Measurements from ENCODE around the gene AXIN2.

The AXIN2 gene

DNA sequence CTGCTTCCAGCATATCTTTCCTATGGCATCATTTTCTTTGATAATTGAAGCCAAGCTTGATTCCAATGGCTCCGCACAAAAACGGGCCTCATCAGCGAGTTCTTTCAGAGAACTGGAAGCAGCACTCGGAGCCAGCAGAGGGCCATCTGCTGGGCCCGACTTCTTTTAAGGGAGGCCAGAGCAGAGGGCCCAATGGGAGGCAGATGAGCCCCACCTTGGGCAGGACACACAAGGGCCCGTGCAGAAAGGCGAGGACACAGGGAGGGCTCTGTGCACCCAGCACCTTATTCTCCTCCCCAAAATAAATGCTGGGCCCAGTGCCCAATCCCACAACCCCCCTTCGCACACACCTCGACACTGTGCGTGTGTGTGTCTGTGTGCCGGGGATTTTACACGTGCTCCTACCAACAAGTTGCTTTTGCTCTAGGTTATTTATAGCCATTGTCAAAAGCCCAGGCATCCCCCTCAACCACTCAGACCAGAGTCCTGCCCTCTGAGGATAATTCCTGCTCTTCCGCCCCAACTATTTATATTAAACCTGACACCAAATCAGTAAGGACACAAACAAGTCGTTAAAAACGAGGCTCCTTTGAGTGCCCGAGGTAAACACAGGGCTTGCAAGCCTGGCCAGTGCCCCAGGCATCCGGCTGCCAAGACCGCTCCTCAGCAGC, 6.8 kb downstream of the AXIN2 start:
- DNase-seq: peak in 3 of 56 donors; percentile 15 to 39 (median 32)

DNA sequence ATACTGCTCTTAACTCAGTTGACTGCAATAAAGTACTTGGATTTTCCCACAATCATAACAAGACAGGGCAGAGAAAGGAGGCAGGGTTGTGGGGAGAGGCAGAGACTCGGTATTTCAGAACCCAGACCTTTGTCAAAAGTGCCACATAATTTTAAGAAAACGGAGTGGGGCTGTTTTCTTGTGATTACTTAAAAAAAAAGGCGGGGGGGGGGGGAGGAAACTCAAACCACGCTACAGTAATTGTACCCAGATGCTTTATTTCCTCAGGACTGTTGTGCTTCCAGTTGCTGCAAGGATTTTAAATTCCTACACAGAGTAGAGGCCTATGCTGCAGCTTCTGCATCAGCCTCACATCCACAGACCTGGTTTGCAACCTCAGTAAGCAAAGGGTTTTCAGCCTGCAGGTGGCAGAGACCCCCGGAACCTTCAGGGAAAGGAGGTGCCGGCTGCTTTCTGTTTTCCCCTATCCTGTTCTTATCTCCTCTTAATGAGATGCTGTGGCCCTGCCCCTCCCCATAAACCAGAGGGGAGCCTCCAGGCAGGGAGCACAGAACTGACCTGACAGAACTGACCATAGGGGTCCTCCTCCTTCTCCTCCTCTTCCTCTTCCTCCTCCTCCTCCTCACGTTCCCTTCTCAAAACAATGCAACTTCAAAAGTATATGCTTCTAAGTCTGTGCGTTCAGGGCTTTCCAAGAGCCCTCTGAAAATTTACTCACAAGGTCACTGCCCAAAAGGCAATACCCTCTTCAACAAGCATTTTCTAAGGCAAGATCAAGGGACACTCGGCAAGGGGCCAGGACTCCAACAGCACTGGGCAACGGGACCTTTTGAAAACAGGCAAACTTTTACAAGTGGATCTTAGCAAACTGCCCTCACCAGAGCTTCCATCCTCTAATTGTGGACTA, 7.5 kb downstream of the AXIN2 start:
- peak in 4 of 56 donors; percentile 16 to 39 (median 30) for DNase-seq

DNA sequence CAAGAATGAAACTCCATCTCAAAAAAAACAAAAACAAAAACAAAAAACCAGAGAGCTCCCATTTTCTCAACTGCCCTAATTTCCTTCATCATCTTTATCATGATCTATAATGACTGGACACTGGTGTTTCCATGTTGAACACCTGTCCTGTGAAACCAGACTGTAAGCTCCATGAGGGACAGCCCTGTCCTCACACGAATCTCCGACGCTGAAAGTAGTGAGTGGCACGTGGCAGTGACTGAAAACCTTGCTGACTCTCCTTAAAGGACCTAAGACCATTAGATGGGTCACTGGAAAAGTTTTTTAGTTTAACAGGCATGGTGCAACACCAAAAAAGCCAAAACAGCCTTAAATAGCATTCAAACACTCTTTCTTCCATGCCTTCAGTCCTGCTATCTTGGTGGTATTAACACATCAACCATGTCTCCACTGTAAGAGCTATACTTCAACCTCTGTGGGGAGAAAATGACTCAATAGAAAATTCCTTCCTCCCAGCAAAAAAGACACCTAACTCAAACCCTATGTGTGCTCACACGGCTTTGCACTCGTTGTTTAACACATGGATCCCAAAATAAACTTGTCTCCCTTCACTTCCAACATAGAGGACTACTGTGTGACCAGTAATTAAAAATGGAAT, 8.3 kb downstream of the AXIN2 start:
- DNase-seq: no peak

DNA sequence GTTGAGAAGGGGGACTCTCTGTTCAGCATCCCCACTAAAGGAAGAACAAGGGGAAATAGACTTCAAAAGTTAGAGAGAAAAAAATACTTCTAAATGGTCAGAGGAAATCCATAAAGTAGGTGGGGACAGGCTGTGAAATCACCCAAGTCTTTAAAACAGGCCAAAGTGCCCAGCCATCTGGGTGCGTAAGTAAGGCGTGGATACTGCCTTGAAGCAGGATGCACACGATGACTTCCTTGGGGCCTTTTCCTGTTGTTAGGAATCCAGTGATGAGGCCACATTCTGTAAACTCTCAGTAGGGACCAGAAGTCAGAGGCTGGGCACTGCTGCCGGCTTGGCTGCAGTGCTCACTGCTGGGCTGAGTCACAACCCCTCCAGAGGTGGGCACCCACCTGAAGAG, 9.2 kb downstream of the AXIN2 start:
- no peak for DNase-seq

DNA sequence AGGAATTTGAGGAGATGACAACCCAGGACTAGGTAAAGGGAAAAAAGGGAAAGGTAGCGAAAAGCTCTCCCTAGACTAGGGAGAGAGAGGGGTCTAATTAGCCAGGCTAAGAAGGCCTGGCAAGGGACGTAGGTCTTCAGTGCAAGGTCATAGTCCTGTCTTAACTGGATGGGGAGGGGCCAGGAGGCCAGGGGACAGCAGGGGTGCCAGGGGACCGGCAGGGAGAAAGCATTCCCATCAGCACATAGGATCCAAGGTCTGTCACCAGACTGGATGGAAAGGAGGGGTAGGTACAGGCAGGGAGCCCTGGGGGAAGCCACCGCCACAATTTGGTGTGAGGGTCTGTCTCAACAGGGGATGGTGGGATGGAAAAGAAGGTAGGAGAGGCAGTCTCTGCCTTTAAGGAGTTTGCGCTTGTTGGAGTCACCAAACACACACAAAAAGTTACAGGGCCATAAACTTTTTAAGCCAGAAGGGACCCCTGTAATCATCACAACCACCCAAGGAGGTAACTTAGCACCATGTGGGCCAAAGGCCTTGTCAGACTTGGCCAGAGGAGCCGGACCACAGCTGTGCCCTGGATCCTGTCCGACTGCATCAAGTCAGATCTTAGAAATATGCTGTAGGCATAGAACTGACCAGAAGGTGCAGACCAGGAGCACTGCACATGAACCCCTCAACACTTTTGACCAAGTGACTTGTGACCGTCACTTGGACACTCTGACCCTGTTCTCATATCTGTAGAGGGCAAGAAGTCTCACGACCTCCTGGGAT, 10.0 kb downstream of the AXIN2 start:
- DNase-seq: no peak

DNA sequence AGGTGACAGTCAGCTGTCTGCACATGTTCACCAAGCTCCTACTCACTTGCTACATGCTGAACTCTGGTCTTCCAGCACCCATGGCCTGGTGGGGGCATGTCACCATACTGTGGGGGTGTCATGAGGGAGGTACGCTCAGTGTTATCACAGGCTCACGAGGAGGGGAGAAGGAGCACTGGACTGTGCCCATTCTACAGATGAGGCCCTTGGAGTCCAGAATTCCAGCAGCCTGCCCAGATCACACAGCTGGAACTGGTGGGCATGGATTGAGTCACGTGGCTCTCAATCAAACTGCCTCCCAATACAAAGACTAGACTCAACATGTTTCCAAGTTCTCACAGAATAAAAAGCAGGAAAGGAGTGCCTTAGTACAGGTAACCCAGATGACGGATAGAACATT, 10.7 kb downstream of the AXIN2 start:
- no peak for DNase-seq

DNA sequence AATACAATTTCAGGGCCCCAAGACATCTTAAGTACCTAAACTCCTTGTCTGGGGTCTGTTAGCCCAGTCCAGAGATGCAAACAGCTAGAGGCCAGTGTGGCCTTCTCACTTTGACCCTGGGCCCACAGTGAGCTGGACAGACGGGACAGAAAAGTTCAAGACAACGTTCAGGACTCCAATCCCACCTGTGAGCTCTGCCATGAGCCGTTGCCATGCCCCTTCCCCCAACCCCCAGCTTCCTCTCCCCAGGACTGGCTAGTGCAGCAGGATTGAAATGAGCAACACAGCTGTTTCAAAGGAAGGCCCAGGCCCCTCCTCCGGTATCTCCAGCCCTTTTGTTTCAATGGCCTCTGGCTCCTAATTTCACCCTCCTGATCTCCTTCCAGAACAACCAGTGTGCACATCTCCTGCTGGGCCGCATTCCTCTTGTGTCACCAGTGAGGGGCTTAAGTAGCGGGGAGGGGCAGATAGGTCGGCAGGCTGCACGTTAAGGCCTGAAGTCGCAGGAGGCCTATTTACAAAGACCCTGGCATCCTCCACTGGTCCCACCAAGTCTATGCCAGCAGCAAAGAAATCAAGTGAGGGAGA, 11.3 kb downstream of the AXIN2 start:
- no peak for DNase-seq

DNA sequence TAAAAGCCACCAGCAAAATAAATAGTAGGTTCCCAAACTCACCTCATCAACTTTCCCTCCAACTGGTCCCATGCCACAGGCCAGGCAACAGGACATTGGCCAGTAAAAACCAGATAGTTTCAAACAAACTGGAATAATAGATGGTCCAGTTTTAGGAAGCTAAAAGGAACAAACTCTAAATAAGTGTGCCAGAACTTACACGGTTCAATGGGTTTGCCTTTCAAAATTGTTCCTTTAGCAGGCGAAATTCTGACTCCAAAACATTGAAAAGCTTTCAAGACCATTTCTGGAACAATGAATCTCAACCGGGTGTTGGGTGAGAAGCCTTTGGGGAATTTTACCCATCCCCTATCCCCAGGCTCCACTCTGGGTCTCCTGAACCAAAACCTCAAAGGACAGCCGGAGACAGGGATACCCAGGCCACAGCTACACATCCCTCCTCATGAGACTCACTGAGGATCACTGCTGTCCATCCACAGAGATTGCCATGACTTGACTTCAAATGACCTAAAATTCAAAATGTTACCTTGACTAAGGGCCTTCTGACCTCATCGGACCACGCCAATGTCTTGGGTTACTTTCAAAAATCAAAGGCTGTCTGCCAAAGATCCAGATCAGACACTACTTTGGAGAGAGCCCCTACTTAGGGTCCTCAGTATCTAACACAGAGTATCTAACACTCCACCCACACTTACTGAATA, 13.0 kb downstream of the AXIN2 start:
- DNase-seq: peak in 1 of 56 donors; percentile 15

DNA sequence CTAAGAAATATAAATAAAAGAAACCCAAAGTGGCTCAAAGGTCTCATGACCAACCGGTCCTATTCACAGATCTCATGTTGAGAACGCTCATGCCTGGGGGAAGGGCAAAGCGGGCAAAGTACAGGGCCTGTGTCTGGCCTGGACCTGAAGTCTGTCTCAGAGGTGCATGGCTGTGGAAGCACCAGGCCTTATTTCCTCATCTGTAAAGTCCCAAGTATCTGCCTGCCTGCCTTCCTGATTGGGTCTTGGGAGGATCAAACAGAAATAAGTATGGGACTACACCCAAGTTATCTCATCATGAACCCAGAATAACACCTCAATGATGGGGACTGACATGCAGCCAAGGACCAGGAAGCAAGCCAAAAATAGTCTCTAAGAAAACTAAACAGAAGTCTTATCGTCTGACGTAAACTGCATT, 14.2 kb downstream of the AXIN2 start:
- no peak for DNase-seq

DNA sequence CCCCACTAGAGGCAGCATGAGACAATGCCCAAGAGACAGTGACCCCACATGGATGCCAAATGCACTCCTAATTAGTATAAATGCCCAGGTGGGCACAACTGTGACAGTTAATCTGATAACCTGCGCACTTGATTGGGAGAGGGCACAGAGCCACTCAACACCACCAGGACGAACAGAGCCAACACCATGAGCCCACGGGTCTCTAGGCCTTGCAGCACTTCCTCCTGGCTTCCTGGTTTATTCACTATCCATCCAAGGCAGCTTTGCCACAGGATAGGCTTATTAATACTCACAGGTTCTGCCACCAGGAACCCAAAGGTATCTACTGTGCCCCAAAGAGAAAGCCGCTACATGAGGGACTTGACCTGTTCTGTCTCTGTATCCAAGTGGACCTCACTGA, 14.9 kb downstream of the AXIN2 start:
- no peak for DNase-seq

DNA sequence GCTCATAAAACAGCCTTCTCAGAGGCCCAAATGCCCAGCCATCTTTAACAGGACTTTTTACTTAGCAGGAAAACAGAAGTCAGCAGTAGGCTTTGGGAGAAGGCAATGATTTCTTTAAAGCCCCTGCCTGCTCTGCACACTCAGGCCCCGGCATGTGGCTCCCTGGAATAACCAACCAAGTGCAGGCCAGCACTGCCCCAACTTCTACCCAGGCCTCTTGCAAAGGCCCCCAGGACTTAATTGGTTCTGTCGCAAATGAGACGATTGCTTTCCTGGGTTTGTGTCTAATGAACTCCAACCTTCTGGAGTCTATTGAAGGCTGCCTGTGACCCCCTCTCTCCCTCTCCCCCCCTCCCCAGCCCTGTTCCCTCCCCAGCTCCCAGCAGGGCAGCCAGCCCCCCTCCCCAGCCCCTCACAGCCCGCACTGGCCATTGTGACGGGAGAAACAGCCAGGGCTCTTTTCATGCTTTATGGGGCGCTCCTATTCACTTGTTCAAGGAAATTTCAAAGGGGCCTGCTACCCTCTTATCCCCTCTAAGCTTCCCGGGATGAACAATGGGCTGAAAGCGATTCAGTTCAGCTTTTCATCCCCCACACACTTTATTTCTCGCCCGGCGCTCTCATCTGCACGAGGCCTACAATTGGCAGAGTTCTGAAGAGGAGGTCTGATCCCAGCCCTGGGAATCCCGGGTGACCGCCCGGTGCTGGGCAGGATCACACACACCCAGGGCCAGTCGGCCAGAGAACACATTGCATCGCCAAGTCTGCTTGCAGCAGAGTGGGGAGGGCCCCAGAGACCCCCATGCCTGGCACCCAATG, 15.5 kb downstream of the AXIN2 start:
- DNase-seq: peak in 5 of 56 donors; percentile 10 to 43 (median 21)

DNA sequence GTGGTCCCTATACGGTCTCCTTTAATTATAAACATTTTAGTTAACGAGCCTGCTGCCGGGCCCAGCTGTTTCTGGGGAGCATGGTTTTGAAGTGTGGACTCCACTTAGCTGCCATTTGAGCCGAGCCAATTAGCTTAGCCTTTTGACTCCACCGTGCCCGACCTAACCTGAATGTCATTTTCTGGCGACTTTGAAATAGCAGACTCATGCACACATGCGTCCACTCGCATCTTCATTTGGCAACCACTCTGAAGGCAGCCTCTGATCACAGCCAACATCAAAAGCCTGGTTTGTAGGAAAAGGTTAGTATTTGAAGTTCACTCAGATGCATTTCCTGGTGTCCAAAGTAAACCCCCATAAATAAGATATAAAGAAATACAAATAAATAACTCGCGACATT, 16.8 kb downstream of the AXIN2 start:
- no peak for DNase-seq

DNA sequence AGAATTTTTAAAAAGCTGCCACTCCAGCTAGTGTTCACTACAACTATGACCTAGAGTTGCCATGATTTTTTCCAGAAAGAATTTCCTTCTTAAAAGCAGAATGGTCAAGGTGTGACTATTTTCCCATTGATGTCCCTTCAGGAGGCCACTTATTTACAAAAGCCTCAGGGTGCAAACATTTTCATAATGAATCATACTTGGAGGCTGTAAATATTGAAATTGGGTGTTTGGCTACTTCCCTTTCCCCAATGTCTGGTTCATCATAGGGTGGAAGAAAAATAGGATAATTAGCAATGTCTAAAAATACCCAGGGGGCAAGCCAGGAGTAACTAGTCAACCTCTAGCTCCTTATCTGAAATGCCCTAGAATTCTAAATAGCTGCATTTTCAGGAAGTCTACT, 18.8 kb downstream of the AXIN2 start:
- DNase-seq: no peak

DNA sequence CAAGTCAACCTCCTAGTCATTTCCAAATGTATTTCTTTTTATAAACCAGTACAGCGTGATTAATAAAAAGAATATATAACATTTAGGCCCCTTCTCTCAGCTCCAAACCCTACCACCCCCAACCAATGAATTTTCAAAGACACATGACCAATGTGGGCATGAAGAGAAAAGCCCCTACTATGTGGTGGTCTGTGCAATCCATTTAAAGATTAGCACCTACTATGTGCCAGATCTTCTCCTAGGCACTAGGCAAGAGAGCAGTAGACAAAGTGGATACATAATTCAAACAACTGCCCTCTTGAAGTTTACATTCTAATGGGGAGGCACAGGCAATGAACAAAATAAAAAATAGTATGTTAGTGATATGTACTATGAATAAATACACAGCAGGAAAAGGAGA, 19.4 kb downstream of the AXIN2 start:
- DNase-seq: no peak

DNA sequence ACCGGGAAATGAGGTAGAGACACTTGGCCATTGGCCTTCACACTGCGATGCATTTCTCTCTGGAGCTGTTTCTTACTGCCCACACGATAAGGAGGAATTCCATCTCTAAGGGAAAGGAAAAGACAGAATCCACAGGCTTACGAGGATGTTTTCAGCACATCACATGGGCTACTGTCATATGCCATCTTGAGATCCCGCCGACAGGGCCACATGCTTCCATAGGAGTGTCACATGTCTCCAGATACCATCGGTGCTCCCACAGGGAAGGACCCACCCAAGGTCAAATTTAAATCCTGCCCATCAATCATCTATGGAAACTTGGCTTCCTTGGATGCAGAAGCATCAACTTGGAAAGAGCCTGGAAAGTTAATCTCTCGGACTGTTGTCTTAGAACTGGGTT, 20.0 kb downstream of the AXIN2 start:
- DNase-seq: no peak

DNA sequence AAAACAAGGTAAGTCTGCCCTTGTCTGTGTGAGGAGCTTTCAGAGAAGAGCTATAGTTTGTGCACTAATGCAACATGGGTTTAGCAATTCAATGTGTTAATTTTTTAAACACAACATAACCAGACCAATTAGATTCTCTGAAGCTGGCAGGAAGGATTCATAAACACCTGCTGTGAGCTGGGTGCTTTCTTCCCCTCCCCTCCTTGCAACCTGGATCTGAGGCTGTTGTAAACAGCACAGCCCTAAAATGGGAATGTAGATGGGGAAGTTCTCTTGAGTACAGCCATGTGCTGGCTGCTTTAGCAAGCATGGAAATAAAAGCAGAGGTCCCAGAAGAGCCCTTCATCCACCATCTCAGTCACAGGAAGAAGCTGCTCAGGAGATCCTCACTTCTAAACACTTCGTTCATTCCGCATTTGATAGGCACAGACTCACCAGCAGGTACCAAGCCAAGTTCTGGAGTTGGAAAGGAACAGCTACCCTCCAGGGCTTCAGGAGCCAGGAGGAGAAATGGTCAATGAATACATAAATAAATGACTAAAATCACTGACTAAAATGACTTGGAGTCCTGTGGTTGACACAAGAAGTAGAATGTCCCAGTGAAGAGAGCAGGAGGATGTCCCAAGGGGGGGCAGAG, 21.7 kb downstream of the AXIN2 start:
- DNase-seq: no peak

DNA sequence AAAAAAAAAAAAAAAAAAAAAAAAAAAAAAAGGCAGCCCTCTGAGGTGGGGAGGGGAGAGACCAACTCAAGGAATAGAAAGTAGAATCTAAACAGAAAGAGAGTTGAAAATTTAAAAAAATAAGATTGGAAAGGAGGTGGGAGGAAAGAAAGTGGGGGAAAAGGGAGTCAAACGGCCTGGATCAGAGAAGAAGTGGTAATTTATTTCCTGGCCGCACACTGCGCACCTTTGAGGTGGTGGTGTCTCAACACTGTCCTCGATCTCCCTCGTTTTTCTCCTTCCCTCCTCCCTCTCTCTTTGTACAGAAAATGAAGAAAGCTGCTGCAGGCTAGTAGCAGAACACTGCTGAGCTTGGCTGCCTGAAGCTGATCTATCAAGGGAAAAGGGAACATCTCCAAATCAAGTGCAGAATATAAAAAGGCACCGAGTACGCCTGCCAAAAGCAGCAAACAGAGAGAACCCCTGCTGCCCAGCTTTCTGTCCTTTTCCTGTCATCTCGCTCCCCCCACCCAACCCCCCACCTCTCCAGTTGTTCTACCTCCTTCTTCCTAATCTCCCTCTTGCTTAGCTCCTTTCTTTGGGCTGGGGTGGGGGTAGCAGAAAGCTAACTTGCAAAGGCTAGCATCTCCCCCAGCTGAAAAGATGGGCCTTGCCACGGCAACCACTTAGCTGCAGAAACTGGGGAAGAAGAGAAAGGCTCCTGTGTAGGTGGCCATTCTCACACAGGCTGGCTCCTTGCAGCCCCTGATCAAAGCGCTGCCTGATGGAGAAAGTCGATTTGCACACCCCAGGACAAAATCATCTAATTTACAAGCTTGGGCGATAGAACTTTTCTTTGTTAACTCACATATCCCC, 22.5 kb downstream of the AXIN2 start:
- peak in 7 of 56 donors; percentile 8 to 35 (median 22) for DNase-seq

Measured in nucleus accumbens (tissue), 56 donors.